Upper lobe of left lung (tissue), 4 donors: ENCODE measurements around the gene ELOB.

Experiments used
- CTCF ChIP-seq, 6 experiments: fragments of 450-650 bp in 4 of 6; fragments of 200-600 bp in 2 of 6; sonication (generic) in 2 of 6; IDR thresholded peaks; one replicate each; pipeline ENCODE4 v1.5.1; 2016 to 2019; ENCODE audit warnings: antibody characterized with exemption in 6 of 6
- EP300 ChIP-seq, 4 donors: sonication (generic); formaldehyde crosslinking; IDR thresholded peaks; one replicate each; pipeline ENCODE4 v1.5.1; 2017; ENCODE audit warnings: antibody characterized with exemption in 4 of 4, control low read depth in 2 of 4
- POLR2A ChIP-seq, 4 donors: fragments of 450-650 bp; IDR thresholded peaks; one replicate each; pipeline ENCODE4 v1.5.1; 2016 to 2017; ENCODE audit warnings: antibody characterized with exemption in 4 of 4, mild to moderate bottlenecking in 2 of 4
- POLR2AphosphoS5 ChIP-seq, 2 donors: sonication (generic); formaldehyde crosslinking; IDR thresholded peaks; one replicate each; pipeline ENCODE4 v1.5.1; 2017; ENCODE audit warnings: antibody characterized with exemption in 2 of 2

GRCh38 chr16:2799205-2799858, 22.3 kb upstream of the ELOB start:
- TF ChIP-seq CTCF (IDR thresholded peaks at IDR 0.05) (no peak), POLR2A (IDR thresholded peaks at IDR 0.05) (no peak), POLR2AphosphoS5 (IDR thresholded peaks at IDR 0.05) (no peak), EP300 (IDR thresholded peaks at IDR 0.05) (no peak)
